B cell (primary cell): ENCODE results near the gene GRIP2.

Experiments used
- EZH2 ChIP-seq: IDR thresholded peaks from 2 replicates; pipeline ENCODE4 v1.6.1; 2012; ENCODE audit warnings: borderline replicate concordance, low read depth, mild to moderate bottlenecking, moderate library complexity, low read length; ENCODE audit not compliant: insufficient read depth, poor library complexity, severe bottlenecking
- TF ChIP-seq, protein P1 (sequence below): fragments of 200-600 bp; IDR thresholded peaks from one replicate; pipeline ENCODE4 v1.8.0; 2022; ENCODE audit warnings: antibody characterized with exemption, mild to moderate bottlenecking

- TF ChIP-seq, protein P1, sequence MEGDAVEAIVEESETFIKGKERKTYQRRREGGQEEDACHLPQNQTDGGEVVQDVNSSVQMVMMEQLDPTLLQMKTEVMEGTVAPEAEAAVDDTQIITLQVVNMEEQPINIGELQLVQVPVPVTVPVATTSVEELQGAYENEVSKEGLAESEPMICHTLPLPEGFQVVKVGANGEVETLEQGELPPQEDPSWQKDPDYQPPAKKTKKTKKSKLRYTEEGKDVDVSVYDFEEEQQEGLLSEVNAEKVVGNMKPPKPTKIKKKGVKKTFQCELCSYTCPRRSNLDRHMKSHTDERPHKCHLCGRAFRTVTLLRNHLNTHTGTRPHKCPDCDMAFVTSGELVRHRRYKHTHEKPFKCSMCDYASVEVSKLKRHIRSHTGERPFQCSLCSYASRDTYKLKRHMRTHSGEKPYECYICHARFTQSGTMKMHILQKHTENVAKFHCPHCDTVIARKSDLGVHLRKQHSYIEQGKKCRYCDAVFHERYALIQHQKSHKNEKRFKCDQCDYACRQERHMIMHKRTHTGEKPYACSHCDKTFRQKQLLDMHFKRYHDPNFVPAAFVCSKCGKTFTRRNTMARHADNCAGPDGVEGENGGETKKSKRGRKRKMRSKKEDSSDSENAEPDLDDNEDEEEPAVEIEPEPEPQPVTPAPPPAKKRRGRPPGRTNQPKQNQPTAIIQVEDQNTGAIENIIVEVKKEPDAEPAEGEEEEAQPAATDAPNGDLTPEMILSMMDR, result no peak
- TF ChIP-seq EZH2, result no peak
These were observed 21.2 kb downstream of the GRIP2 start for GRCh38 chr3:14518893-14519292.
